ENCODE measurements around the gene WEE1.

WEE1 gene

DNA sequence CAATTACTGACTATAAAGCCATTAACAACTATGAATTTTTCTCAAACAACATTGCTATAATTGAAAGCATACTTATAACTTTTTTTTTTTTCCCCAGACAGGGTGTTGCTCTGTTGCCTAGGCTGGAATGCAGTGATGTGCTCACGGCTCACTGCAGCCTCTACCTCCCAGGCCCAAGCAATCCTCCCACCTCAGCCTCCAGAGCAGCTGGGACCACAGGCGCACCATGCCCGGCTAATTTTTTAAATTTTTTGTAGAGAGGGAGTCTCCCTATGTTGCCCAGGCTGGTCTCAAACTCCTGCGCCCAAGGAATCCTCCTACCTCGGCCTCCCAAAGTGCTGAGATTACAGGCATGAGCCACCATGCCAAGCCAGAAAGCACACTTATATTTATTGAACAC lies 6.1 kb upstream of the WEE1 start:
- DNase-seq: no peak

DNA sequence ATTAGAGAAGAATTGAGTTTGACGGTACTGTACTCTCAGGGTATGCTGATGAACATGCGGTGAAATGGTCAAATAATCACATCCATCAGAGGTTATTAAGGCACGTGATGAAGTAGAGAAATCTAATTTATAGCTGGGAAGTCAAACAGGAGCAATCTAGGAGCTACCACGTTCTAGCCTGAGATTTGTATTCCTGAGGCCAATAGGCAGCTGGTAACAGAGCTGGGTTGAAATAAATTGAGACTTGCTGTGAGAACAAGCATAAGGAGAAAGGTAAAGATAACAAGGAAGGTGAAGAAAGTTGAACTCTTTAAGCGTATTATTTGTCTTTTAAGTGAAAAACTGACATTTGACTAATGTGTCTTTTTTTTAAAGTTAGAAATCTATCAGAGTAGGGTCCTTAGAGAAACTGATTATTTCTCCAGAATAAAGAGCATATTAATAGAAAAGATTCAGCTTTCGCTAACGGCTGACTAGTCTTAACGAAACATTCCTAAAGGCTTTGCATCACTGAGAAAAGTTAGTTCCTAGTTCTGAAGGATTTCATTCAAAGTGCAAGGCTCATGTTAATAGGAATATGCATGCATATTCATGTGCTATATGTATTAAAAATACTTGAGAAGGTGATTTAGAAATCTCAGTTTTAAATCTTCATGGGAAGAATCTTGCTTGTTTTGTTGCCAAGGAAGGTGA lies 5.2 kb upstream of the WEE1 start:
- DNase-seq: no peak

DNA sequence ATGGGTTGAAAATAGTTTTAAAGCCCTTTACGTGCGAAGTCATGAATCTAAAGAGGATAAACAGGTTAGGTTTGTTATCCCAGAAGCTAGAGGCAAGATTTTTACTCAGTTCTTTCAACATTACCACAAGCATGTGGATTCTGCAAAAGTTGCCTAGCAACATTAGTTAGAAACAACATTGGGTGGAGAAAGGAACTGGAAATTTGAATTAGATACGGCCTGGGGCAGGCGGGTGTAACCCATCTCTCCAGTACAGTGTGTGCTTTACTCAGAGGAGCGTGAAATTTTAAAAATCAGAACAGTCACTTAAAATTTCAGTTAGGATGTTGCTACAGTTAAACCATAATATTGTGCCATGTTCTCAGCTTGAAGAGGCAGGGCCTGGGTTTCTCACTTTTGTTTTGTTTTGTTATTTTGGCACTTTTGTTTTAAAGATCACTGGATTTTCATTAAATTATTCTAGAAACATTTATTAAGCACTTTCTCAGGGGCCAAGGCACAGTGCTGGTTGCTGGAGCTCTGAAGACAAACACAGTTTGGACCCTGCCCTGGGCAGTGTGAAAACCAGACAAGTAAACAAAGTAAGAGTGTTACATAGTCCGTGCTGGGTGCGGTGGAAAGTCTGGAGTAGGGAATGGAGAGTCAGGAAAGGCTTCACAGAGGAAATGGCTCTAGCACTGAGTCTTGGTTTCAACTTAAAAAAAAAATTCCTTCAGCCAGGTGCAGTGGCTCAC lies 4.4 kb upstream of the WEE1 start:
- no peak for DNase-seq

DNA sequence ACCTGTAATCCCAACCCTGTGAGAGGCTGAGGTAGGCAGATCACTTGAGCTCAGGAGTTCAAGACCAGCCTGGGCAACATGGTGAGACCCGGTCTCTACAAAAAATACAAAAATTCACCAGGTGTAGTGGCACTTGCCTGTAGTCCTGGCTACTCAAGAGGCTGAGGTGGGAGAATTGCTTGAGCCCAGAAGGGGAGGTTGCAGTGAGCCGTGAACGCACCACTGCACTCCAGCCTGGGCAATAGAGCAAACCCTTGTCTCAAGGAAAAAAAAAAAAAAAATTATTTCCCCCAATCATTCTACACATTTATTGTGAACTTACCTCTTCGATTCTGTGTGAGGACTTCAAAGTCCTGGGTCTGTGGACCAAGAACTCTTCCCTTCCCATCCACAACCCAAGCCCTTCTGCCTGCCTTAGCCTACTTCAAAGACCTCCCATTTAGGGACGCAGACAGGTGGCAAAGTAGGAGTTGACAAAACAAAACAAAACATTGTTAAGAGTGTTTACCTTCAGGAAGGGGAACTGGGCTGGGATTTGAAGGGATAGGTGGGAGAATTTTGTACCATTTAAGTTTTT lies 3.8 kb upstream of the WEE1 start:
- no peak for DNase-seq

DNA sequence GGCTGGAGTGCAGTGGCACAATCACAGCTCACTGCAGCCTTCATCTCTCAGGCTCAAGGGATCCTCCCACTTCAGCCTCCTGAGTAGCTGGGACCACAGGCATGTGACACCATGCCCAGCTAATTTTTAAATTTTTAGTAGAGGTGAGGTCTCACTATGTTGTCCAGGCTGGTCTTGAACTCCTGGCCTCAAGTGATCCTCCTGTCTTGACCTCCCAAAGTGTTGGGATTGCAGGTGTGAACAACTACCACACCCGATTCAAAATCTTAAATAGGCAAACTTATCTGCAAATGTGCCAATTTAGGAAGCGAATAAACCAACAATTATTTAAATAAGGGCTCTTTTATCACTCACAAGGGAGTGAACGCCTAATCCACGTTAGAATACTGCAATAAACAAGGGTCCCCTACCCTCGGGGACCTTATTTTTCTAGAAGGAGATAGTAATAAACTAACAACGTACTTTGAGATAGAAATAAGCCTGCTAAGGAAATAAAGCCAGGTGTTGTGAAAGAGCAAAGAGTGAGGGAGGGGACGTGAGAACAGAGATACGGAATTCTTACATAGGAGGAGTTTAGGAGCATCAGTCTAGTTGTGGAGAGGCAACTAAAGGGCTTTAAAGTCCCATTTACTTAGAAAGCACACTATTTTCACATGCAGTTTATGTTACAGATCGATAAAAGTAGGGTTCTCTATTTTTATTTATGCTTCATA lies 3.0 kb upstream of the WEE1 start:
- no peak for DNase-seq

DNA sequence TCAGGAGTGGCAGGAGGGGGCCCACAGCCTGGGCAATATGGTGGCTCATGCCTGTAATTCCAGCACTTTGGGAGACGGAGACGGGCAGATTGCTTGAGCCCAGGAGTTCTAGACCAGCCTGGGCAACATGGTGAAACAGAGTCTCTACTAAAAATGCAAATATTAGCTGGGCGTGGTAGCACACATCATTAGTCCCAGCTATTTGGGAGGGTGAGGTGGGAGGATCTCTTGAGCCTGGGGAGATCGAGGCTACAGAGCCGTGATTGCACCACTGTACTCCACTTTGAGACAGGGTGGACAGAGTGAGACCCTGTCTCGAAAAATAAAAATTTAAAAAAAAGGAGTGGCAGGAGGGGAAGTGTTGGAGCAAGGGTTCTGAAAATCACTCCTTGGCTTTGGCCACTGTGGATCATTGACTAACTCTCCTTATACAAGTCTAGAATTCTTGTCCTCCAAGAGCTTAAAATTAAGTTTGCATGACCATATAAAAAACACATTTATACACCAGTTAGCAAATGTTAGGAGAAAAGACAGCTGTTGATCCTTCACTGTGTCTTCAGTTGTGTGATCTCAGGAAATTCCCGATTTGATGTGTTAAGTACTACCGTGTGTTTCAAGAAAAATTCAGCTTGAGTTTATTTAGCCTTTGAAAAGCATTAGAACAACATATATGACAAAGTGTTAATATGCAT lies 2.3 kb upstream of the WEE1 start:
- no peak for DNase-seq

DNA sequence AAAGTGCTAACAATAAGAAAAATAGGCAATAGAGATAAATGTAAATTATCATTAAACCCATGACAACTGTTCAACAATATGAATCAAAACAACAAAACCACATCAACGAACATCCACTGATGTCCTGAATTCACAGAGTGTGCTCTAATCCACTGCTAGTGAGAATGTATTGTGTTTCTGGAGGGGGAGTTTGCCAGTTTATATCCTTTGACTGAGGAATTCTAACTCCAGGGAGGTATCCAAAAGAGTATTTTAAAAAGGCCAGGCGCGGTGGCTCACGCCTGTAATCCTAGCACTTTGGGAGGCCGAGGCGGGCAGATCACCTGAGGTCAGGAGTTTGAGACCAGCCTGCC lies 1.7 kb upstream of the WEE1 start:
- DNase-seq: no peak

DNA sequence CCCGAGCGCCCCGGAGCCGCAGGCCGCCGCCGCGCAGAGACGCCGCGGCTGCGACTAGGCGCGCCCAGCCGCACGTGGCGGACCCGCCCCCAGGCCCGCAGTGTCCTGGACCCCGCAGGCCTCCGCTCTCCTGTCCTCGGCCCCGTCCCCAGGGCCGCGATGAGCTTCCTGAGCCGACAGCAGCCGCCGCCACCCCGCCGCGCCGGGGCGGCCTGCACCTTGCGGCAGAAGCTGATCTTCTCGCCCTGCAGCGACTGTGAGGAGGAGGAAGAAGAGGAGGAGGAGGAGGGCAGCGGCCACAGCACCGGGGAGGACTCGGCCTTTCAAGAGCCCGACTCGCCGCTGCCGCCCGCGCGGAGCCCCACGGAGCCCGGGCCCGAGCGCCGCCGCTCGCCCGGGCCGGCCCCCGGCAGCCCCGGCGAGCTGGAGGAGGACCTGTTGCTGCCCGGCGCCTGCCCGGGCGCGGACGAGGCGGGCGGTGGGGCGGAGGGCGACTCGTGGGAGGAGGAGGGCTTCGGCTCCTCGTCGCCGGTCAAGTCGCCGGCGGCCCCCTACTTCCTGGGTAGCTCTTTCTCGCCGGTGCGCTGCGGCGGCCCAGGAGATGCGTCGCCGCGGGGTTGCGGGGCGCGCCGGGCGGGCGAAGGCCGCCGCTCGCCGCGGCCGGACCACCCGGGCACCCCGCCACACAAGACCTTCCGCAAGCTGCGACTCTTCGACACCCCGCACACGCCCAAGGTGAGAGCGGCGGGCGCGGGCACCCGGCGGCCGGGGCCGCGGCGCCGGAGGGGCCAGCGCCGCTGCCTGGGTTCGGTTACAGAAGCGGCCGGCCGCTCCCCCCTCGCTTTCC lies 528 bp downstream of the WEE1 start:
- DNase-seq: no peak

DNA sequence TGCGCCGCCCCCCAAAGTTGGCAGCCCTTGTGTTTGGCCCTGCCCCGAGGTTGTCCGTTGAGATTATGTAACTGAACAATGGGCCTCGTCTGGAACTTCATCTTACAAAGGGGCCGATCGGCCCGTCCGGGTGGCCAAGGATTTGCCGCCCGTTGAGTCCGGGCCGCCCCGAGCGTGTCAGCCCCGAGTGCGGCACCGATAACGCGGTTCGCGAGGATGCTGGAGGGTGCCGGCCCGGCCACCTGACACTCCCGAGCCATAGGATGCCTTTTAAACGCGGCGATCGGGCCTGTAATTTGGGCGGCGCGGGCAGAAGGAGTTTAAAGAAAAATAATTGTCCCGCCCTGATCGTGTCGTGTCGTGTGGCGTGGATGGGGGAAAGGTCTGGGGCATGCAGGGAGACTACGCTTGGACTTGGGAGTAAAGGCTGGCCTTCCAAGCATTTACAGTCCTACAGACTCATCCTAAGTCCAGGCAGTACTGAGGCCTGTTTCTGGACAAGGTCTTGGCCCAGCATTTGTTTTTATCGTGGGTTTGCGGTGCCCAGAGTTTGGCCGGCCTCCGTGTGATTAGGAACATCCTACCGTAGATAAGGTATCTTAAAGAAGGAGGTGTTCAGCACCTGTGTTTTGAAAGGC lies 1.3 kb downstream of the WEE1 start:
- DNase-seq: no peak

DNA sequence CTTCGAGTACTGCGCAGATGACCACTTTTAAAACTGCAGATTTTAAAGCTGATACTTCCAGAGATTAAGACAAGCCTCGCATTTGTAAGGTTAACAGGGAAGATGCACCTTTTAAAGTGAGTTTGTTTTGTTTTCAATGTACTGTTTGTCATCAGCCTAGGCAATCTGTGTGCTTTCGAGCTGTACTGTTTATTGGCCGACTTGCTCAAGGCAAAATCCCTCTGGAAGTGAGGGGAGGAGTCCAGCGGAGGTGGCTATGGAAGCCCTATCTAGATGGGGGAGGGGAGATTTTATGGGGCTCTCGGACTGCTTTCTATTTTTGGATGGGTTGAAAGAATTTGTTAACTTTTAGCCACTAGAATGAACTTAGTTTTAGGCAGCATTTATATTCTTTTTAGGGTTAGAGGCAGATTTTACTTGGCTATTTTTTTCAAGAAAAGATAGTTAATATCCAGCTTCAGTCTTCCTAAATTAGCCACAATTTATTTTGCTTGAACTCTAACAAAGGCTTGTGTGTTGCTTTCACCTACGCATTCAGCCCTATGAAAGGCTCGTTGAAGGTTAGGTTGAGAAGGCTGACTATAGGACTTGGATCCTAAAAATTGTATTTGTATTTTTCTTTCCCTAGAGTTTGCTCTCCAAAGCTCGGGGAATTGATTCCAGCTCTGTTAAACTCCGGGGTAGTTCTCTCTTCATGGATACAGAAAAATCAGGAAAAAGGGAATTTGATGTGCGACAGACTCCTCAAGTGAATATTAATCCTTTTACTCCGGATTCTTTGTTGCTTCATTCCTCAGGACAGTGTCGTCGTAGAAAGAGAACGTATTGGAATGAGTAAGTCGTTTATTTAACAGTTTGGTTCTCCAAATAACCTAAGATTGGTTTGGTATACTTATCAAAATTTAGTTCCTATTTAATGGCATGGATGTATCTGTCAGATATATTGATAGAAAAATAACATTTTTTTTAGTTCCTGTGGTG lies 2.1 kb downstream of the WEE1 start:
- no peak for DNase-seq

DNA sequence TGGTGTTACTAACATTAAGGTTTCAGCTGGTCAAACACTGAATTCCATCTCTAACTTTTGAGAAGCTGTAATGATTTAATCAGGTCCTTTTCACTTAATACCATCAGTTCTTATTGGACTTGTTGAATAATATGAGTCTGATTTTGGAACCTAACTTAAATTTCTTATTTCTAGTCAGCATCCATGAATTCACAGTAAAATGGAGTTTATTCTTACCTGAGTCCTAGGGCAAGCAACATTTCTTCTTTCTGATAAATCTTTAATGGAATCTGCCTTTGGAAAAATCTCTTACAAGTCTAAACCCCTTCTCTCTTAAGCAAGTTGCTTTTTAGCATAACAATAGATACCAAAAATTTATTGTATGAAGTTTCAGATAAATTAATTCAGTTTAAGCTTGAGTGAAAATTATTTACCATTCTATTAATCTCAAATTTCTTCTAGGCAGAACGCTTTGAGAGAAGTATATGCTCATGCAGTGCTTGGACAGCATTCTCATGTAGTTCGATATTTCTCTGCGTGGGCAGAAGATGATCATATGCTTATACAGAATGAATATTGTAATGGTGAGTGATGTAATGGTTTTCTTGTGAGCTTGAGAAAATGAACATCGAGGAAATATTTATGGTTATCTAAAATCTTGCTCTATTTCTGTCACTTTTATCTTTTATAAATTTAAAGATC lies 3.4 kb downstream of the WEE1 start:
- no peak for DNase-seq

DNA sequence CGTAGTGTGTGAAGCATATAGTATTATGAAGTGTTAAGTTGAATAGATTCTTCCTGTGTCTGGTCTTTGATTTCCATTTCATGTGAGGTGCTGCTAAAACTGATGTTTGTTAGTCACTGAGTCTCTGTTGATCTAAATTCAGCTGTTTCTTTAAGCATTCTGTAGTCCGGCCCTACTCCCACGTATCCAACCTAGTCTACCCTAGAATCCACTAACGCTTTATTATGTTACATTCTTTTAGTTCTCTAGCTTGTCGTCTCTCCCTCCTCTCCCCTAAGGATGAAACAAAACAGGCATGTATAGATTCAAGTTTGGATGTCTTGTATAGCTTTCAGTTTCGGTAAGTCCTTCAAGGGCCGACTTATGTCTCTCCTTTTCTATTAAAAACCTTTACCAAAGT lies 4.1 kb downstream of the WEE1 start:
- DNase-seq: no peak

DNA sequence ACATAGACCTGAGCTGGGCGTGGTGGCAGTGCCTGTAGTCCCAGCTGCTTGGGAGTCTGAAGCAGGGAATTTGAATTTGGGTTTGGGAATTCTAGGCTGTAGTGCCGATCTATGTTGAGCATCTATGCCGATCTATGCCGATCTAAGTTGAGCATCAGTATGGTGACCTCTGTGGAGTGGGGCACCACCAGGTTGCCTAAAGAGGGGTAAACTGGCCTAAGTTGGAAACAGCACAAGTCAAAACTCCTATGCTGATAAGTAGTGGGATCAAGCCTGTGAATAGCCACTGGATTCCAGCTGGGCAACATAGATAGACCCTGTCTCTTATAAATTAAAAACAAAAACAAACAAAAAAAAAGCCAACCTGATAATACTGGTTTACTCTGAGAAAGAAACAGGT lies 7.4 kb downstream of the WEE1 start:
- no peak for DNase-seq

DNA sequence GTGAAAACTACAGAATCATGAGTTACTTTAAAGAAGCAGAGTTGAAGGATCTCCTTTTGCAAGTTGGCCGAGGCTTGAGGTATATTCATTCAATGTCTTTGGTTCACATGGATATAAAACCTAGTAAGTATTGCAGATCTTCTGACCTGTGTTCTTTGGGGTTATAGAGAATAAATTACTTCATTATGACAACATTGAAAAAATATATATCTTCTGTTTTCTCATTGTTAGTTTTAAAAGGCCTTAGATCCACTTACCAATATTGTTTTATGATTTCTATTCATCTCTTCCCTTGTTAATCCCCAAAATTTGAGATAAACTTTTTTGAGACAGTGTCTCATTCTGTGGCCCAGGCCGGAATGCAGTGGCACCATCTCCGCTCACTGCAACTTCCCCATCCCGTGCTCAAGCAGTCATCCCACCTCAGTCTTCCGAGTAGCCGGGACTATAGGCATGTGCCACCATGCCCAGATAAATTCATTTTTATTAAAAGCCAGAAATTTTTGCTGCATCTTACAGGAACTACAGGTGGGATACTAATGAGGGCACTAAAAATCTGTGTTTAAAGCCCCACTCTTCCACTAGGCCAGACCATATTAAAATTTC lies 8.2 kb downstream of the WEE1 start:
- DNase-seq: no peak

DNA sequence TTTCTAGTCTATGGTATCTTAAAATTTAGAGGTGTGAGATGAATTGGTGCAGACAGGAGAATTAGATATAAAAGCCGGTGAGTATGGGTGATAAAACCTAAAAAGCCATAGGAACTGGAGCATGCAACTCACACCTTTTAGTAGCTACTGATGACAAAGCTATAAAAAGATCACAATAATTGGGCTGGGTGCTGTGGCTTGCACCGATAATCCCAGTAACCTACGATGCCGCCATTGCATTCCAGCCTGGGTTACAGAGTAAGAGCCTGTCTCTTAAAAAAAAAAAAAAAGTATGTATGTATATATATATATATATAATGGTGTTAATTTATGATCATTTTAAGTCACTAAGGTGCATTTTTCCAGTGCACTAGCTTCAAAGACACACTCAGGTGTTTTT lies 17.2 kb downstream of the WEE1 start:
- DNase-seq: no peak

DNA sequence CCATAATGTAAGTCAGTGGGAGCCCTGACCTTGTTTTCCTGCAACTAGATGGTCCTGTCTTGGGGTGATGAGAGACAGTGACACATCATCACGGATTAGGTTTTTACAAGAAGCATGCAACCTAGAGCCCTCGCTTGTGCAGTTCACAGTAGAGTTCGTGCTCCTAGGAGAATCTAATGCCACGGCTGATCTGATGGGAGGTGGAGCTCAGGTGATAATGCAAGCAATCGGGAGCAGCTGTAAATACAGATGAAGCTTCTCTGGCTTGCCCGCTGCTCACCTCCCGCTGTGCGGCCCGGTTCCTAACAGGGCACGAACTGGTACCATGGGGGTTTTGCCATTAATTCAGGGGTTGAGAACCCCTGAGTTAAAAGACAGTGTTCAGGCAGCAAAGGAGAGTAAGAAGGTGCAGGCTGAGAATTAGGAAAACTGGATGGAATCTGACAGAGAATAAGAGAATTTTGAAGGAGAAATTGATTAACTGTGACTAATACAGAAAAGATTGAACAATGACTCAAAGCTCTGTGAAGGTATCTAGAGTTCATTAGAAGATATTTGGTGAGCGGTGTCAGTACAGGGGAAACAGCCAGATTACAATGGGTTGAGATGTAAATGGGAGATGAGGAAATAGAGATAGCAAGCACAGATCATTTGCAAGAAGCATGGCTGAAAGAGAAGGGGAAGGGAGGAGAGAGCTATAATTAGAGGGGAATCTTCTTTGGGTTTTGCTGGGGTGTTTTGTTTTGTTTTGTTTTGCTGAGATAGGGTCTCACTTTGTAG lies 21.0 kb downstream of the WEE1 start:
- no peak for DNase-seq

DNA sequence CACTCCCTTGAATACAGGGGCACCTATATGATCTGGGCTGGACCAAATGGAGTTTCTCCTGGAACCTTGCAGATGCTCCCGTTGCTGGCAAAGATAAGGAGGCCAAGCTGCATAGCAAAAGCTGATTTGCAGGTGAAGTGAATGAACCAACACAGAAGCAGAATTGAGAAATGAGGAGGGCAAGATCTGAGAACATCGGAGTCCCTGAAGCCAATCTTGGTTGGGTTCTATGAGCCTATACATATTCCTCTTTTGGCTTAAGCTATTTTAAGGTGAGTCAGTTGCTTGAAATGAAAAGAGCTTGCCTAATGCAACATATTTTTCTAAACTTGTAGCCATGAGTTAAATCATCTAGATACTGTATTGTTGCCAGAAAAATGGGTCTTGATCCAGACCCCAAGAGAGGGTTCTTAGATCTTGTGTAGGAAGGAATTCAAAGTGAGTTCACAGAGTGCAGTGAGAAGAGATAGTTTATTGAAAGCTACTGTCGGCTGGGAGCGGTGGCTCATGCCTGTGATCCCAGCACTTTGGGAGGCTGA lies 23.5 kb downstream of the WEE1 start:
- DNase-seq: no peak

DNA sequence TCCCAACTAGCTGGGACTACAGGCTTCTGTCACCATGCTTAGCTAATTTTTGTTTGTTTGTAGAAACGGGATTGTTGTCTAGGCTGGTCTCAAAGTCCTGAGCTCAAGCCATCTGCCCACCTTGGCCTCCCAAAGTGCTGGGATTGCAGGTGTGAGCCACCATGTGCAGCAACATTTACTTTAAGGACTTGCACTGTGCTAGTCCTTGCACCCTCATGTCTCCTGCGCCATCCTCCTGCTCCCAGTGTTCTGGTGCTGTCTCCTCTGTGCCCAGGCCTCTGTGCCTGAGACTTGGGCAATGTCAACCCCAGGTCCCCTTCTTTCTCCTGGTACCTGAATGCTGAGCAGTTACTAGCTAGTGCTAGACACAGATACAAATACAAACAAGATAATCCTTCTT lies 26.7 kb downstream of the WEE1 start:
- DNase-seq: no peak
